WTC11 (cell line): ENCODE results near the gene LAMP5. TPM values are rescaled to one million over a fixed set of nuclear protein-coding genes. Genes with fewer than 3 reads are reported as not detected.

Source experiments
- ATAC-seq: fragments of 200-7000 bp; cut with Tn5 transposase; 2 replicates; pipeline ENCODE4 v1.10.0; 2021; ENCODE audit warnings: mild to moderate bottlenecking, moderate library complexity
- CTCF ChIA-PET: fragments of 300-600 bp; sonication (Branson Sonifier 250); formaldehyde crosslinking; loops from one replicate; lab custom pipeline; 2021; ENCODE audit warnings: antibody characterized with exemption; lab: Charles Lee
- POLR2A ChIA-PET: fragments of 350-600 bp; sonication (Branson Sonifier 250); formaldehyde crosslinking; loops from one replicate; lab custom pipeline; 2021; ENCODE audit warnings: antibody characterized with exemption; lab: Charles Lee
- DNase-seq: peaks from one replicate; pipeline ENCODE4 v3.0.0; 2021; ENCODE audit warnings: low spot score
- H3K27ac Mint-ChIP-seq: 2 replicates; pipeline ENCODE4 v1.8.0; 2021; ENCODE audit warnings: mixed read lengths
- H3K27me3 Mint-ChIP-seq: 2 replicates; pipeline ENCODE4 v1.8.0; 2021; ENCODE audit warnings: low read depth, mild to moderate bottlenecking, moderate library complexity, mixed read lengths
- H3K36me3 Mint-ChIP-seq: 2 replicates; pipeline ENCODE4 v1.8.0; 2021; ENCODE audit warnings: mixed read lengths
- H3K4me1 Mint-ChIP-seq: 2 replicates; pipeline ENCODE4 v1.8.0; 2022; ENCODE audit warnings: mixed read lengths
- H3K4me3 Mint-ChIP-seq: 2 replicates; pipeline ENCODE4 v1.8.0; 2021; ENCODE audit warnings: mild to moderate bottlenecking, moderate library complexity, mixed read lengths
- H3K9me3 Mint-ChIP-seq: 2 replicates; pipeline ENCODE4 v1.8.0; 2021; ENCODE audit warnings: mixed read lengths
- ARID4B ChIP-seq: sonication (generic); formaldehyde crosslinking; IDR thresholded peaks from 2 replicates; pipeline ENCODE4 v1.8.0; 2023; ENCODE audit warnings: missing genetic modification reagents, mild to moderate bottlenecking, borderline replicate concordance
- ATF6 ChIP-seq: sonication (generic); formaldehyde crosslinking; IDR thresholded peaks from 2 replicates; pipeline ENCODE4 v1.8.1; 2023; ENCODE audit warnings: mild to moderate bottlenecking, missing genetic modification reagents
- CTCF ChIP-seq: fragments of 200-600 bp; IDR thresholded peaks from 2 replicates; pipeline ENCODE4 v1.8.0; 2022; ENCODE audit warnings: antibody characterized with exemption
- EMX1 ChIP-seq: fragments of 250-450 bp; sonication (Bioruptor Pico); IDR thresholded peaks from 2 replicates; pipeline ENCODE4 v1.8.0; 2021; ENCODE audit warnings: mild to moderate bottlenecking
- ESRRA ChIP-seq: sonication (generic); formaldehyde crosslinking; IDR thresholded peaks from 2 replicates; pipeline ENCODE4 v1.8.1; 2022; ENCODE audit warnings: mild to moderate bottlenecking, missing genetic modification reagents, borderline replicate concordance
- NFE2L1 ChIP-seq: sonication (generic); formaldehyde crosslinking; IDR thresholded peaks from 2 replicates; pipeline ENCODE4 v1.8.1; 2023; ENCODE audit warnings: missing genetic modification reagents
- NFYB ChIP-seq: sonication (generic); formaldehyde crosslinking; conservative IDR thresholded peaks from 2 replicates; pipeline ENCODE4 v1.8.0; 2022; ENCODE audit warnings: low read depth, missing genetic modification reagents
- PRDM15 ChIP-seq: sonication (generic); formaldehyde crosslinking; IDR thresholded peaks from 2 replicates; pipeline ENCODE4 v1.8.0; 2022; ENCODE audit warnings: missing genetic modification reagents
- PRRX2 ChIP-seq: fragments of 250-450 bp; sonication (Bioruptor Pico); IDR thresholded peaks from 2 replicates; pipeline ENCODE4 v1.8.0; 2021; ENCODE audit warnings: mild to moderate bottlenecking
- SOX15 ChIP-seq: fragments of 250-450 bp; sonication (Bioruptor Pico); IDR thresholded peaks from 2 replicates; pipeline ENCODE4 v1.9.0; 2021; ENCODE audit warnings: mild to moderate bottlenecking
- TEAD1 ChIP-seq: sonication (generic); formaldehyde crosslinking; IDR thresholded peaks from 2 replicates; pipeline ENCODE4 v1.8.0; 2022; ENCODE audit warnings: mild to moderate bottlenecking, missing genetic modification reagents
- ZNF219 ChIP-seq: sonication (generic); formaldehyde crosslinking; IDR thresholded peaks from 2 replicates; pipeline ENCODE4 v1.8.0; 2023; ENCODE audit warnings: missing genetic modification reagents, mild to moderate bottlenecking, borderline replicate concordance
- ZNF232 ChIP-seq: sonication (generic); formaldehyde crosslinking; IDR thresholded peaks from 2 replicates; pipeline ENCODE4 v1.8.0; 2022; ENCODE audit warnings: mild to moderate bottlenecking, missing genetic modification reagents
- ZNF281 ChIP-seq: sonication (generic); formaldehyde crosslinking; IDR thresholded peaks from 2 replicates; pipeline ENCODE4 v1.8.0; 2023; ENCODE audit warnings: mild to moderate bottlenecking, missing genetic modification reagents
- ZNF512 ChIP-seq: sonication (generic); formaldehyde crosslinking; IDR thresholded peaks from 2 replicates; pipeline ENCODE4 v1.8.1; 2022; ENCODE audit warnings: missing genetic modification reagents, borderline replicate concordance
- total RNA-seq: library from RNA; stranded (reverse); gene quantifications from 3 replicates; pipeline ENCODE4 v1.2.3, GENCODE V29; 2021

The LAMP5 gene
- total RNA-seq, 1 experiment from 2014 or later, result 0.31 TPM

GRCh38 chr20:9551808-9552550 is 37.6 kb downstream of the LAMP5 start (continued):
- TF ChIP-seq EMX1 (CRISPR knock-in tag), result no peak

GRCh38 chr20:9555781-9556180 is 41.4 kb downstream of the LAMP5 start:
- no peak for TF ChIP-seq CTCF
- TF ChIP-seq PRRX2 (CRISPR knock-in tag), result no peak
- no peak for TF ChIP-seq NFE2L1
- no peak for TF ChIP-seq SOX15 (CRISPR knock-in tag)
- no peak for TF ChIP-seq ARID4B (CRISPR knock-in tag)
- no peak for TF ChIP-seq ZNF219
- TF ChIP-seq NFYB (CRISPR knock-in tag), result no peak
- TF ChIP-seq ZNF512 (CRISPR knock-in tag), result no peak
- TF ChIP-seq, all 79 proteins: peak for 0
- H3K4me1 Mint-ChIP-seq, result peaks cover 7% of the 10 kb centered on the region
- no peaks in the 10 kb centered on the region for H3K27me3 Mint-ChIP-seq
- ChIA-PET CTCF (interaction anchor here (1.5 kb wide), 1 partner anchor 61 kb away, joined by 5 read pairs; no protein-coding TSS in a partner anchor), POLR2A (no interaction called here)
- no peak overlapping the region for H3K27ac Mint-ChIP-seq
- ATAC-seq (no peak), DNase-seq (no peak)
- H3K9me3 Mint-ChIP-seq, result no peaks in the 10 kb centered on the region
- no peak overlapping the region for H3K4me3 Mint-ChIP-seq
- H3K36me3 Mint-ChIP-seq, result no peaks in the 10 kb centered on the region

GRCh38 chr20:9557411-9557810 is 43.0 kb downstream of the LAMP5 start:
- CTCF ChIA-PET, result interaction anchor here (1.5 kb wide), 1 partner anchor 60 kb away, joined by 5 read pairs; no protein-coding TSS in a partner anchor
- POLR2A ChIA-PET, result no interaction called here
- H3K36me3 Mint-ChIP-seq, result no peaks in the 10 kb centered on the region
- 0 out of 2 replicates have a peak, but pooled peaks cover 4% of the 10 kb centered on the region for H3K4me1 Mint-ChIP-seq
- H3K27ac Mint-ChIP-seq, result no peak overlapping the region
- no peaks in the 10 kb centered on the region for H3K9me3 Mint-ChIP-seq
- no peak for DNase-seq
- no peak for ATAC-seq
- no peak overlapping the region for H3K4me3 Mint-ChIP-seq
- no peaks in the 10 kb centered on the region for H3K27me3 Mint-ChIP-seq
- TF ChIP-seq TEAD1 (CRISPR knock-in tag) (no peak), ZNF232 (CRISPR knock-in tag) (no peak), ESRRA (CRISPR knock-in tag) (no peak), PRDM15 (CRISPR knock-in tag) (no peak), ZNF281 (no peak), ATF6 (CRISPR knock-in tag) (no peak)
